ENCODE data around the gene GAGE12J.
"Not testable (repeated sequence)": the region's sequence is repeated elsewhere in the genome, so short reads cannot be mapped to it uniquely, and the experiment has no call there.

GAGE12J gene

GRCh38 chrX:49287665-49288064, 34.2 kb upstream of the GAGE12J start:
- WGBS, 2 experiments (ENCODE audit: insufficient coverage in 2 of 2) = no CpG with 5 or more reads among the region's 1 CpG
- no peaks in the 10 kb centered on the region for H3K9me3 ChIP-seq (ENCODE audit: control insufficient read depth, low read length)
- H3K4me1 ChIP-seq (ENCODE audit: control insufficient read depth, insufficient read depth, low read length, poor library complexity, severe bottlenecking) = no peaks in the 10 kb centered on the region
- H3K27ac ChIP-seq (ENCODE audit: low read depth, low read length, severe bottlenecking) = no peak overlapping the region
- H3K4me3 ChIP-seq (ENCODE audit: extremely low read depth, insufficient read depth, low read length, poor library complexity, severe bottlenecking) = no peak overlapping the region
- no peaks in the 10 kb centered on the region for H3K36me3 ChIP-seq (ENCODE audit: control insufficient read depth, insufficient read depth, low read length)

- Histone ChIP-seq H3K4me3 (ENCODE audit: extremely low read depth, insufficient read depth, low read length, poor library complexity, severe bottlenecking) (no peak overlapping the region), H3K4me1 (ENCODE audit: control insufficient read depth, insufficient read depth, low read length, poor library complexity, severe bottlenecking) (no peaks in the 10 kb centered on the region), H3K36me3 (ENCODE audit: control insufficient read depth, insufficient read depth, low read length) (no peaks in the 10 kb centered on the region), H3K9me3 (ENCODE audit: control insufficient read depth, low read length) (no peaks in the 10 kb centered on the region), H3K27ac (ENCODE audit: low read depth, low read length, severe bottlenecking) (no peak overlapping the region)
- 80 to 100% methylated on average over 1 to 2 of the region's 7 CpGs for WGBS, 2 experiments (ENCODE audit: insufficient coverage in 2 of 2)
Measured at GRCh38 chrX:49290215-49290614, 31.6 kb upstream of the GAGE12J start.

- H3K27ac ChIP-seq (ENCODE audit: low read depth, low read length, severe bottlenecking) = no peak overlapping the region
- WGBS, 2 experiments (ENCODE audit: insufficient coverage in 2 of 2) = 32 to 36% methylated on average over 7 to 8 of the region's 11 CpGs
- no peaks in the 10 kb centered on the region for H3K4me1 ChIP-seq (ENCODE audit: control insufficient read depth, insufficient read depth, low read length, poor library complexity, severe bottlenecking)
- H3K36me3 ChIP-seq (ENCODE audit: control insufficient read depth, insufficient read depth, low read length) = no peaks in the 10 kb centered on the region
- no peak overlapping the region for H3K4me3 ChIP-seq (ENCODE audit: extremely low read depth, insufficient read depth, low read length, poor library complexity, severe bottlenecking)
- no peaks in the 10 kb centered on the region for H3K9me3 ChIP-seq (ENCODE audit: control insufficient read depth, low read length)
Measured at GRCh38 chrX:49291615-49292337, 30.1 kb upstream of the GAGE12J start.

DNA sequence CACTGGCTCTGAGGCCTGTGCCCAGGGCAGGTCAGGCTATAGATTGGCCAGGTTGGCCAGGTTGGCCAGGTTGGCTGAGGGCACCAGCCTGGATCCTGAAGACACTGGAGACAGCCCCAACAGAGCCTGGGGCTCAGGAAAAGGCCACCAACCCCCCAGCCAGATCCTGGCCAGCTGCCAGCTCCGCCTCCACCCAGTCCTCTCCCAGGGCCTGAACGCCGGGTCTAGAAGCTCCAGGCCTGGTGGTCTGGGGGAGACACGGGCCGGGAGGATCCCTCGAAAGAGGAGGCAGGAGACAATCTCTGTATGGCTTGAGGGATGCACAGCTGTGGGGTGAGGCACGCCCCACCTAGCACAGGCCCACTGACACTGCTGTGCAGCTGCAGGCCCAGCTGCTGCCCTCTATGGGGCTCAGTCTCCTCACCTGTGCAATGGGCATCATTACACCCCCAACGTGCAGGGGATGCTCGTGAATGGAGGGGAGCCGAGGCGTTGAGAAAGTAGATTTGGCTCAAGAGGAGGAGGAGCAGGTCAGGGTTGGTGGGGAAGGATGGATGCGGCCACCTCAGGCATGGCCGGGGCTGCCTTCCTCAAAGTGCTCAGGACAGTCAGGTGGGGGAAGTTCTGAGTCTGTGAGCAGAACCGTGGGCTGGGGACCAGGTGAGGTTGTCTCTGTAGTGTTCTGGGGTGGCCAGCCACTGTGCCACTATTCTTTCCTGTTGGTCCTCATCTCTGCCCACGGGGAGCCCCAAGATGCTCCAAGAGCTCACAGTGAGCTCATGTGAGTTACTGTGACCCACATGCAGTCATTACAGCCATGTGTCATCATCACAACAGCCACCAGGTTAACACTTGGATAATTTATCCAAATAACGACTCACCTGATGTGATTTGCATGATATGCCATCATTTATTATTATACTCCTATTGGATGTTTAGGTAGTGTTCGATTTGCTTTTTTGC, 29.2 kb upstream of the GAGE12J start:
- H3K36me3 ChIP-seq (ENCODE audit: control insufficient read depth, insufficient read depth, low read length) = no peaks in the 10 kb centered on the region
- WGBS, 2 experiments (ENCODE audit: insufficient coverage in 2 of 2) = 100% methylated on average over 1 of the region's 17 CpGs; no CpG with 5 or more reads in 1 of the 2 experiments
- H3K27ac ChIP-seq (ENCODE audit: low read depth, low read length, severe bottlenecking) = no peak overlapping the region
- H3K9me3 ChIP-seq (ENCODE audit: control insufficient read depth, low read length) = no peaks in the 10 kb centered on the region
- no peaks in the 10 kb centered on the region for H3K4me1 ChIP-seq (ENCODE audit: control insufficient read depth, insufficient read depth, low read length, poor library complexity, severe bottlenecking)
- H3K4me3 ChIP-seq (ENCODE audit: extremely low read depth, insufficient read depth, low read length, poor library complexity, severe bottlenecking) = no peak overlapping the region

DNA sequence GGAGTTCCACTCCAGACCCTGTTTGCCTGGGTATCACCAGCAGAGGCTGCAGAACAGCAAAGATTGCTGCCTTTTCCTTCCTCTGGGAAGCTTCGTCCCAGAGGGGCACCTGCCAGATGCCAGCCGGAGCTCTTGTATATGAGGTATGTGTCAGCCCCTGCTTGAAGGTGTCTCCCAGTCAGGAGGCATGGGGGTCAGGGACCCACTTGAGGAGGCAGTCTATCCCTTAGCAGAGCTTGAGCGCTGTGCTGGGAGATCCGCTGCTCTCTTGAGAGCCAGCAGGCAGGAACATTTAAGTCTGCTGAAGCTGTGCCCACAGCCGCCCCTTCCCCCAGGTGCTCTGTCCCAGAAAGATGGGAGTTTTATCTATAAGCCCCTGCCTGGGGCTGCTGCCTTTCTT, 22.5 kb upstream of the GAGE12J start:
- WGBS, 2 experiments (ENCODE audit: insufficient coverage in 2 of 2) = 90% methylated on average over 2 of the region's 5 CpGs; no CpG with 5 or more reads in 1 of the 2 experiments
- not testable (repeated sequence) for H3K4me3 ChIP-seq (ENCODE audit: extremely low read depth, insufficient read depth, low read length, poor library complexity, severe bottlenecking); H3K27ac ChIP-seq (ENCODE audit: low read depth, low read length, severe bottlenecking); H3K36me3 ChIP-seq (ENCODE audit: control insufficient read depth, insufficient read depth, low read length); H3K9me3 ChIP-seq (ENCODE audit: control insufficient read depth, low read length); H3K4me1 ChIP-seq (ENCODE audit: control insufficient read depth, insufficient read depth, low read length, poor library complexity, severe bottlenecking)

DNA sequence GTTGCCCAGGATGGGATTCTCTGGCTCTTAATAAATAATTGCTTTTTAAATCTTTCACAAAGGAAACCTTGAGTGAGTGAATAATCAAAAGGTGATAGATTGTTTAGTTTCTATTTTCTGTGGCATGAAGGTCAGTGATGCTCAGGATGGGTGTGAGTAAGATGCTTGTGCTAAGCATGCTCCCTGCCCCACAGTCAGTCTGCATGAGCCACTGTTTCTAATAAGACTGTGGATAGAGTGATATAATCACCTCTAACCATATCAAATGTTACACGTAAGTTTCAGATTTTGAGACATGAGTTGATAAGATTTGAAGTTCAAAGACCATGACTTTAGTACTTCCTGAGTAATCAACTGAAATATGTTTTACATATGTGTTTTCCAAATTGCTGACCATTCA, 21.1 kb upstream of the GAGE12J start:
- no CpG with 5 or more reads among the region's 1 CpG for WGBS, 2 experiments (ENCODE audit: insufficient coverage in 2 of 2)

DNA sequence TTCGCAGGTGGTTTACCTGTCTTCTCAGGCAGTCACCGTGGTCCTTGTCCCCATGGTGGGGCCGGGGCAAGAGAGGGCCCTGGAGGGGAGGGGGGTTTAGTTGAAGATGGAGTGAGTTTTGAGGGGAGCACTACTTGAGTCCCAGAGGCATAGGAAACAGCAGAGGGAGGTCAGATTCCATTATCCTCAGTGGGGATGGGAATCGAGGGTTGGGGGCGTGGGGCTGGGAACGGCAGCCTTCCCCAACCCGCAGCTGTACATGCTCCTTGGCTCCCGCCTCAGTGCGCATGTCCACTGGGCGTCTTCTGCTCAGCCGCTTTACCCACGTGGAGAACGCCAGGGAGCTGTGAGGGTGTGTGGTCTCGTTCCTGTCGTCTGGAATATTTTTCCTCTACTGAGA, 18.5 kb upstream of the GAGE12J start, which contains the start of gene GAGE10:
TSS of gene GAGE10 (plus strand) at position 301 of the 400 bp plus-strand sequence. CDS start 1,214 bp downstream, outside the sequence.
- H3K4me1 ChIP-seq (ENCODE audit: control insufficient read depth, insufficient read depth, low read length, poor library complexity, severe bottlenecking) = no peaks in the 10 kb centered on the region
- H3K27ac ChIP-seq (ENCODE audit: low read depth, low read length, severe bottlenecking) = no peak within 1 kb of the TSS
- 88% methylated on average over 3 of the region's 15 CpGs; no CpG with 5 or more reads in 1 of the 2 experiments for WGBS, 2 experiments (ENCODE audit: insufficient coverage in 2 of 2)
- H3K9me3 ChIP-seq (ENCODE audit: control insufficient read depth, low read length) = no peaks in the 10 kb centered on the region
- no peak within 1 kb of the TSS for H3K4me3 ChIP-seq (ENCODE audit: extremely low read depth, insufficient read depth, low read length, poor library complexity, severe bottlenecking)
- no peaks in the 10 kb centered on the region for H3K36me3 ChIP-seq (ENCODE audit: control insufficient read depth, insufficient read depth, low read length)

More for the DNA sequence above, 21.1 kb upstream of the GAGE12J start:
- H3K4me1 ChIP-seq (ENCODE audit: control insufficient read depth, insufficient read depth, low read length, poor library complexity, severe bottlenecking) = no peaks in the 10 kb centered on the region
- no peaks in the 10 kb centered on the region for H3K9me3 ChIP-seq (ENCODE audit: control insufficient read depth, low read length)
- H3K36me3 ChIP-seq (ENCODE audit: control insufficient read depth, insufficient read depth, low read length) = no peaks in the 10 kb centered on the region
- H3K4me3 ChIP-seq (ENCODE audit: extremely low read depth, insufficient read depth, low read length, poor library complexity, severe bottlenecking) = no peak overlapping the region
- H3K27ac ChIP-seq (ENCODE audit: low read depth, low read length, severe bottlenecking) = no peak overlapping the region

DNA sequence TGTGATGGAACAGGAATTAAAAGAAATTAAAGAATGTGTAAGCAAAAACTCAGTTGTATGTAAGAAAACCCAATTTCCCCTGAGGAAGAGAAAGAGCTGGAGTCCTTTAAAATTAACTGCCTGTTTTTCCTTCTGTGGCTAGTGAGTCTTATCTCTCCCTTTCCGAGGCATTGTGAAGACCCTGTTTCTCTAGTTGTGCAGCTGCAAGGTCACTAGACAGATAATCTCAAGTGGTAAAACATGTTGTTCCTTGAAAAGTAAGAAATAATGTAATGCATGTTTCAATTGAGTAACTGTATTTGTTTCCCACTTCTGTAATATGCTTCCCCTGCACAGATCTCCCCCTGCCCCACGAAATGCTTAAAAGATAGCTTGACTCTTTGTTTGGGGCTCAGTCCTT, 14.1 kb upstream of the GAGE12J start:
- H3K9me3 ChIP-seq (ENCODE audit: control insufficient read depth, low read length); H3K4me3 ChIP-seq (ENCODE audit: extremely low read depth, insufficient read depth, low read length, poor library complexity, severe bottlenecking): not testable (repeated sequence)
- WGBS, 2 experiments (ENCODE audit: insufficient coverage in 2 of 2) = no CpG with 5 or more reads among the region's 2 CpGs

DNA sequence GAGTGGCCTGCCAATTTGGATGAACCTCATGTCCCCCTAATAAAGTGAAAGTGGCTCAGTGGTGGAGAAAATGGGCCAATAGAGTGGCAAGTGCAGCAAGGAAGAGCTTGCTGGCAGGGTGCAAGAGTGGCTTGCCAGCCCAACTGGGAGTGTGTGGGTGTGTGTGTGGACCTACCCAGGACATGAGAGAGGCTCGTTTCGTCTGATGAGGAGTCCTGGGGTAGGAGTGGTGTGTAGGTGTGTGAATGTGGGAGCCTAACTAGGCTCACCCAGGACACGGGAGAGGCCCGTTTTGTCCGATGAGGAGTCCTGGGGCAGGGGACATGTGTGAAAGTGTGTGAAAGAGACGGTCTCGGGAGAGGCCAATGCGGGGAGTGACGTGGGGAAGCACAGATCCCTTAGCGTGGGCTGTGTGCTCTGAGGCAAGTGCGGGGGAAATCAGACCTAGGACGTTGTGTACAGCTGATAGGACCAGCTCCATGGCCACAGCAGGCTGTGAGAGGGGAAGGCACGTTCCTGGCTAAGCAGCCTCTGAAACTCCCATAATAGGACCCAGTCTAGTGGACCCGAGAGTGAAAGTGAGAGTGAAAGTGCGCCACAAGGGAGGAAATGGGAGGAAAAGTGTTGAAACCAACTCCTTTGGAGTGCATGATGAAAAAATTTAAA, 13.1 kb upstream of the GAGE12J start:
- Histone ChIP-seq H3K4me1 (ENCODE audit: control insufficient read depth, insufficient read depth, low read length, poor library complexity, severe bottlenecking) (no peaks in the 10 kb centered on the region), H3K9me3 (ENCODE audit: control insufficient read depth, low read length) (no peaks in the 10 kb centered on the region), H3K36me3 (ENCODE audit: control insufficient read depth, insufficient read depth, low read length) (no peaks in the 10 kb centered on the region), H3K4me3 (ENCODE audit: extremely low read depth, insufficient read depth, low read length, poor library complexity, severe bottlenecking) (no peak overlapping the region), H3K27ac (ENCODE audit: low read depth, low read length, severe bottlenecking) (no peak overlapping the region)
- WGBS, 2 experiments (ENCODE audit: insufficient coverage in 2 of 2) = 82 to 93% methylated on average over 4 to 11 of the region's 15 CpGs

More for the DNA sequence above, 14.1 kb upstream of the GAGE12J start:
- not testable (repeated sequence) for H3K4me1 ChIP-seq (ENCODE audit: control insufficient read depth, insufficient read depth, low read length, poor library complexity, severe bottlenecking); H3K27ac ChIP-seq (ENCODE audit: low read depth, low read length, severe bottlenecking); H3K36me3 ChIP-seq (ENCODE audit: control insufficient read depth, insufficient read depth, low read length)

DNA sequence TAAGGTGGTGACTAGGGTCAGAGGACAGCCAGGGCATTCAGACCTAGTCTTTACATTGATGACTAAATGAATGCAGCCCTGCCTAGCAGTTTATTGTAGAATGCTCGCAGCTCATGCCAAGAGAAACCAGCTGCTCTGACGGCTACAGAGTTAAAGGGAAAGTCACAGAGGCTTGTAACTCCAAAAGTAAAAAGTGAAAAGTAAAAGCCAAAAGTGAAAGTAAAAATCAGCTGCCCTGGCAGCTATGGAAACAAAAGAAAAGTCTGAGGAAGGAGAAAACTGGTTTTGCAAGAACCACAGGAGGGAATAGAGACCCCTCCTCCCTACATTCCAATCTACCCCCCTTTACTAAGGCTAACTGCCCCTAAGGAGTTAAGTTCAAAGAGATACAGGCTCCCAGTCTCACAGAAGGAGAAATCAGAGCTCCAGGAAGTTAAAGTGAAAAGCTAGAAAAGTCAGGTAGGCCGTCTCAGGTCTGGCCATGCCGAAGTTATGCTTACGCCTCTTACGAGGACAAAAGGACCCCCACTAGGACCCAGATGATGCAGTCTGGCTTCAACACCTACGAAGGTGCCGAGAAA, 12.3 kb upstream of the GAGE12J start:
- no peak overlapping the region for H3K27ac ChIP-seq (ENCODE audit: low read depth, low read length, severe bottlenecking)
- H3K4me3 ChIP-seq (ENCODE audit: extremely low read depth, insufficient read depth, low read length, poor library complexity, severe bottlenecking) = no peak overlapping the region
- no peaks in the 10 kb centered on the region for H3K4me1 ChIP-seq (ENCODE audit: control insufficient read depth, insufficient read depth, low read length, poor library complexity, severe bottlenecking)
- H3K9me3 ChIP-seq (ENCODE audit: control insufficient read depth, low read length) = no peaks in the 10 kb centered on the region
- H3K36me3 ChIP-seq (ENCODE audit: control insufficient read depth, insufficient read depth, low read length) = no peaks in the 10 kb centered on the region
- WGBS, 2 experiments (ENCODE audit: insufficient coverage in 2 of 2) = 0% methylated on average over 2 of the region's 8 CpGs; no CpG with 5 or more reads in 1 of the 2 experiments
